H1 (cell line): ENCODE measurements around the gene NUMB. TPM values are rescaled to one million over a fixed set of nuclear protein-coding genes. Genes with fewer than 3 reads are reported as not detected.

Source experiments
- CTCF ChIA-PET: fragments of 300-600 bp; sonication (Branson Sonifier 250); formaldehyde crosslinking; loops from one replicate; lab custom pipeline; 2021; ENCODE audit not compliant: partially characterized antibody; lab: Charles Lee
- POLR2A ChIA-PET: fragments of 300-600 bp; sonication (Branson Sonifier 250); formaldehyde crosslinking; loops from one replicate; lab custom pipeline; 2021; ENCODE audit warnings: inconsistent platforms; ENCODE audit not compliant: partially characterized antibody; lab: Charles Lee
- DNase-seq, 2 experiments: peaks; one replicate each; pipeline versions ENCODE4 v3.0.0 to v3.0.0-alpha.2; 2010 to 2022; ENCODE audit warnings: low spot score in 2 of 2, low read depth in 1 of 2, mixed read lengths in 1 of 2
- FAIRE-seq: peaks from 2 replicates; lab custom pipeline; 2011; peaks lifted over from hg19 to GRCh38; lab: Jason Lieb, UNC
- H2AFZ ChIP-seq: 2 replicates; pipeline ENCODE4 v1.8.1; 2012; ENCODE audit warnings: low read length, inconsistent platforms
- H2AK5ac ChIP-seq: 2 replicates; pipeline ENCODE4 v1.6.1; 2013; ENCODE audit warnings: low read depth, low read length
- H2BK120ac ChIP-seq: replicated peaks from 2 replicates; pipeline ENCODE3; 2013; ENCODE audit warnings: low read depth, low read length, inconsistent platforms
- H2BK12ac ChIP-seq: 2 replicates; pipeline ENCODE4 v1.6.1; 2013; ENCODE audit warnings: low read depth, low read length
- H2BK15ac ChIP-seq: 2 replicates; pipeline ENCODE4 v1.6.1; 2013; ENCODE audit warnings: low read length
- H2BK20ac ChIP-seq: 2 replicates; pipeline ENCODE4 v1.6.1; 2013; ENCODE audit warnings: low read length
- H2BK5ac ChIP-seq: 2 replicates; pipeline ENCODE4 v1.6.1; 2013; ENCODE audit warnings: low read depth, low read length
- H3K14ac ChIP-seq: 2 replicates; pipeline ENCODE4 v1.6.1; 2013; ENCODE audit warnings: inconsistent platforms; ENCODE audit not compliant: insufficient read length
- H3K18ac ChIP-seq: 2 replicates; pipeline ENCODE4 v1.6.1; 2013; ENCODE audit warnings: low read length; ENCODE audit errors: extremely low read depth
- H3K23ac ChIP-seq: 2 replicates; pipeline ENCODE4 v1.6.1; 2013; ENCODE audit warnings: inconsistent platforms; ENCODE audit not compliant: insufficient read length
- H3K23me2 ChIP-seq: 2 replicates; pipeline ENCODE4 v1.6.1; 2013; ENCODE audit warnings: low read depth, low read length
- H3K27ac ChIP-seq: 2 replicates; pipeline ENCODE4 v1.6.1; 2011; ENCODE audit warnings: low read depth, low read length, inconsistent platforms
- H3K27me3 ChIP-seq, 4 experiments: replicated peaks in 1 of 4; 1 replicate in 1 of 4; 2 replicates in 3 of 4; pipeline versions ENCODE4 v1.6.1 to v1.8.1; 2011 to 2013; ENCODE audit warnings: low read length in 3 of 4, mild to moderate bottlenecking in 3 of 4, inconsistent platforms in 2 of 4, mixed read lengths in 2 of 4, moderate library complexity in 1 of 4; ENCODE audit not compliant: control insufficient read depth in 3 of 4, insufficient read depth in 3 of 4; ENCODE audit errors: extremely low read depth in 1 of 4
- H3K36me3 ChIP-seq, 4 experiments: 2 replicates each; pipeline versions ENCODE4 v1.6.1 to v1.8.1; 2011 to 2013; ENCODE audit warnings: mild to moderate bottlenecking in 4 of 4, low read length in 3 of 4, moderate library complexity in 2 of 4, control low read depth in 1 of 4, inconsistent platforms in 1 of 4; ENCODE audit not compliant: insufficient read depth in 4 of 4, control insufficient read depth in 2 of 4
- H3K4ac ChIP-seq: replicated peaks from 2 replicates; pipeline ENCODE3; 2013; ENCODE audit warnings: low read length, low read depth, mixed read lengths, inconsistent platforms; ENCODE audit not compliant: insufficient read length
- H3K4me1 ChIP-seq, 4 experiments: replicated peaks in 1 of 4; 1 replicate in 1 of 4; 2 replicates in 3 of 4; pipeline versions ENCODE4 v1.6.1 to v1.8.1; 2011 to 2013; ENCODE audit warnings: low read length in 3 of 4, inconsistent platforms in 2 of 4, mixed read lengths in 1 of 4; ENCODE audit not compliant: insufficient read depth in 4 of 4, control insufficient read depth in 3 of 4
- H3K4me2 ChIP-seq, 2 experiments: 2 replicates each; pipeline versions ENCODE4 v1.6.1 to v1.8.1; 2011 to 2013; ENCODE audit warnings: low read depth in 2 of 2, low read length in 2 of 2, control low read depth in 1 of 2, inconsistent platforms in 1 of 2, mild to moderate bottlenecking in 1 of 2; ENCODE audit not compliant: insufficient read depth in 1 of 2
- H3K4me3 ChIP-seq, 4 experiments: fragments of 200-600, 300-600 bp in 1 of 4; sonication (generic), shearing (Covaris generic), sonication (Bioruptor Twin) in 1 of 4; 2 replicates each; pipeline versions ENCODE4 v1.5.1 to v1.8.1; 2011 to 2016; ENCODE audit warnings: low read length in 4 of 4, low read depth in 3 of 4, control low read depth in 2 of 4, inconsistent platforms in 2 of 4, mild to moderate bottlenecking in 2 of 4, mixed read lengths in 1 of 4, moderate library complexity in 1 of 4; ENCODE audit not compliant: insufficient read depth in 2 of 4; ENCODE audit errors: extremely low read depth in 1 of 4
- H3K56ac ChIP-seq: replicated peaks from 2 replicates; pipeline ENCODE3; 2013; ENCODE audit warnings: low read depth, mild to moderate bottlenecking, mixed read lengths, low read length, inconsistent platforms; ENCODE audit not compliant: insufficient read length
- H3K79me1 ChIP-seq: 2 replicates; pipeline ENCODE4 v1.6.1; 2013; ENCODE audit warnings: low read depth, low read length, control low read depth
- H3K79me2 ChIP-seq, 2 experiments: 2 replicates each; pipeline versions ENCODE4 v1.6.1 to v1.8.1; 2012 to 2013; ENCODE audit warnings: low read length in 2 of 2, mild to moderate bottlenecking in 2 of 2, inconsistent platforms in 1 of 2; ENCODE audit not compliant: insufficient read depth in 2 of 2, control insufficient read depth in 1 of 2
- H3K9ac ChIP-seq, 4 experiments: replicated peaks in 1 of 4; 1 replicate in 1 of 4; 2 replicates in 3 of 4; pipeline versions ENCODE4 v1.6.1 to v1.8.1; 2011 to 2013; ENCODE audit warnings: low read depth in 3 of 4, low read length in 3 of 4, control low read depth in 2 of 4, mild to moderate bottlenecking in 2 of 4, moderate library complexity in 2 of 4, inconsistent platforms in 1 of 4; ENCODE audit errors: extremely low read depth in 1 of 4
- H3K9me3 ChIP-seq, 2 experiments: 2 replicates each; pipeline versions ENCODE4 v1.6.1 to v1.8.1; 2012 to 2013; ENCODE audit warnings: mild to moderate bottlenecking in 2 of 2, moderate library complexity in 2 of 2, control low read depth in 1 of 2, inconsistent platforms in 1 of 2, low read depth in 1 of 2, low read length in 1 of 2, mixed read lengths in 1 of 2; ENCODE audit not compliant: insufficient read depth in 2 of 2
- H4K20me1 ChIP-seq, 2 experiments: replicated peaks in 1 of 2; 2 replicates each; pipeline versions ENCODE3 to v1.8.1; 2011 to 2013; ENCODE audit warnings: inconsistent platforms in 2 of 2, low read length in 2 of 2, mild to moderate bottlenecking in 1 of 2; ENCODE audit not compliant: insufficient read depth in 2 of 2, control insufficient read depth in 1 of 2
- H4K5ac ChIP-seq: 2 replicates; pipeline ENCODE4 v1.6.1; 2013; ENCODE audit warnings: low read length, low read depth, mixed read lengths, inconsistent platforms; ENCODE audit not compliant: insufficient read length
- H4K8ac ChIP-seq: 2 replicates; pipeline ENCODE4 v1.8.0; 2013; ENCODE audit warnings: mild to moderate bottlenecking, moderate library complexity, low read length, inconsistent platforms; ENCODE audit not compliant: insufficient read depth; ENCODE audit errors: extremely low read depth
- H4K91ac ChIP-seq: replicated peaks from 2 replicates; pipeline ENCODE3; 2013; ENCODE audit warnings: low read length, mixed read lengths, inconsistent platforms; ENCODE audit not compliant: insufficient read length
- ATF2 ChIP-seq: IDR thresholded peaks from 2 replicates; pipeline ENCODE4 v1.6.1; 2012; ENCODE audit warnings: low read length, inconsistent platforms
- BACH1 ChIP-seq: IDR thresholded peaks from 2 replicates; pipeline ENCODE4 v1.6.1; 2012; ENCODE audit warnings: low read length, improper control_type of control experiment
- BRCA1 ChIP-seq: IDR thresholded peaks from 2 replicates; pipeline ENCODE4 v1.6.1; 2012; ENCODE audit warnings: low read depth, low read length, improper control_type of control experiment
- CHD1 ChIP-seq: IDR thresholded peaks from 2 replicates; pipeline ENCODE4 v1.6.1; 2012; ENCODE audit warnings: low read depth, low read length, improper control_type of control experiment
- GABPA ChIP-seq: IDR thresholded peaks from 2 replicates; pipeline ENCODE4 v1.6.1; 2011; ENCODE audit warnings: mild to moderate bottlenecking, low read length, moderate library complexity, borderline replicate concordance; ENCODE audit not compliant: insufficient read depth
- NANOG ChIP-seq: IDR thresholded peaks from 2 replicates; pipeline ENCODE4 v1.6.1; 2011; ENCODE audit warnings: low read length, low read depth, mild to moderate bottlenecking, inconsistent platforms; ENCODE audit not compliant: insufficient read depth, poor library complexity, severe bottlenecking
- RXRA ChIP-seq: IDR thresholded peaks from 2 replicates; pipeline ENCODE4 v1.6.1; 2011; ENCODE audit warnings: low read depth, mild to moderate bottlenecking, low read length, moderate library complexity; ENCODE audit not compliant: insufficient read depth
- TAF1 ChIP-seq: IDR thresholded peaks from 2 replicates; pipeline ENCODE4 v1.6.1; 2011; ENCODE audit warnings: mild to moderate bottlenecking, low read depth, low read length
- USF2 ChIP-seq: IDR thresholded peaks from 2 replicates; pipeline ENCODE4 v1.6.1; 2011; ENCODE audit warnings: low read length, improper control_type of control experiment
- WGBS, 2 experiments: shearing (Covaris generic) in 1 of 2; methylation state at CpG; one replicate each; pipeline versions ENCODE4 v1.1.6 to v1.1.7; 2013 to 2015; ENCODE audit warnings: low lambda C conversion rate in 2 of 2, mixed read lengths in 2 of 2, inconsistent platforms in 1 of 2, low coverage in 1 of 2, missing lambda C conversion rate in 1 of 2; ENCODE audit not compliant: insufficient replicate concordance in 2 of 2, insufficient coverage in 1 of 2, insufficient read length in 1 of 2; ENCODE audit errors: extremely low coverage in 1 of 2, missing lambda C conversion rate in 1 of 2; 5-methylcytosine and 5-hydroxymethylcytosine counted together
- polyA plus RNA-seq, 7 experiments: library from polyadenylated mRNA; depleted of rRNA in 3 of 7; stranded (reverse) in 5 of 7; unstranded in 2 of 7; fragments of >200 nt in 5 of 7; fragments of 200-250 nt in 2 of 7; gene quantifications; 1 replicate in 5 of 7; 2 replicates in 1 of 7; 4 replicates in 1 of 7; pipeline versions ENCODE4 v1.2.1 to v1.2.3, GENCODE V29; 2011 to 2013; ENCODE audit warnings: missing spikeins in 2 of 7, mixed read lengths in 2 of 7
- total RNA-seq: library from RNA; stranded (reverse); fragmentation: NEBNext Ultra II Directional; extraction: Animal tissue kit (Norgen Biotek cat#: 25700); gene quantifications from 2 replicates; pipeline ENCODE4 v1.2.1, GENCODE V29; 2021

Gene NUMB
- total and polyA plus RNA-seq, 2 of the 8 experiments (the other 6 are each of a cell fraction or from before 2014, with no cell fraction given) = 54.3 to 78.1 TPM

GRCh38 chr14:73236752-73237218 is 221.6 kb downstream of the NUMB start:
- H3K79me1 ChIP-seq = peaks cover 3% of the 10 kb centered on the region
- H4K8ac ChIP-seq = no peak overlapping the region
- no peak overlapping the region for H3K56ac ChIP-seq
- no peak overlapping the region for H2BK120ac ChIP-seq
- WGBS, 2 experiments = 11% methylated on average over 5 of the region's 7 CpGs; no CpG with 5 or more reads in 1 of the 2 experiments
- H3K9ac ChIP-seq = peak overlapping the region in 2 of 4 experiments; percentile 22 to 34; a peak in 3 of 7 replicates
- no peaks in the 10 kb centered on the region for H3K9me3 ChIP-seq
- peak overlapping the region; percentile 80 for H3K18ac ChIP-seq
- H3K27ac ChIP-seq = no peak overlapping the region
- DNase-seq (no peak), FAIRE-seq (no peak)
- H3K14ac ChIP-seq = no peak overlapping the region
- H2AK5ac ChIP-seq = no peak overlapping the region
- no peak overlapping the region for H4K5ac ChIP-seq
- no peak overlapping the region for H3K23ac ChIP-seq
- peak overlapping the region; percentile 55 to 62 (median 60) for H3K4me3 ChIP-seq
- ChIA-PET POLR2A (interaction anchor here (0.6 to 1.6 kb wide), 8 partner anchors 9 to 231 kb away, joined by 3 to 4 read pairs (median 3); partner anchors contain the start of gene NUMB), CTCF (interaction anchor here (1.6 to 1.8 kb wide), 2 partner anchors 47 to 235 kb away, joined by 5 to 7 read pairs; no protein-coding TSS in a partner anchor)
- peak overlapping the region; percentile 89 to 96 for H3K4me2 ChIP-seq
- peaks cover 0 to 10% of the 10 kb centered on the region in 2 experiments; a peak in 2 of 4 replicates for H3K79me2 ChIP-seq
- peak overlapping the region; percentile 22 for H4K91ac ChIP-seq
- peaks cover 22% of the 10 kb centered on the region for H3K23me2 ChIP-seq
- peak overlapping the region; percentile 0 for H3K4ac ChIP-seq
- peaks cover 6 to 29% (median 20%) of the 10 kb centered on the region in 4 experiments for H3K27me3 ChIP-seq
- H3K4me1 ChIP-seq = peaks cover 6 to 59% (median 35%) of the 10 kb centered on the region in 4 experiments
- peaks cover 3 to 4% of the 10 kb centered on the region in 2 experiments for H4K20me1 ChIP-seq
- H3K36me3 ChIP-seq = 0 out of 8 replicates have a peak, but pooled peaks cover 0 to 3% (median 0%) of the 10 kb centered on the region in 4 experiments
- H2BK12ac ChIP-seq = peak overlapping the region; percentile 93; the same call in 1 of the 2 replicates
- no peak overlapping the region for H2AFZ ChIP-seq
- peak overlapping the region; percentile 92; the same call in 1 of the 2 replicates for H2BK20ac ChIP-seq
- peak overlapping the region; percentile 86; the same call in 1 of the 2 replicates for H2BK5ac ChIP-seq
- H2BK15ac ChIP-seq = peak overlapping the region; percentile 98; the same call in 1 of the 2 replicates
- TF ChIP-seq USF2 (no peak), BRCA1 (no peak), BACH1 (no peak), ATF2 (no peak), RXRA (no peak), TAF1 (no peak), CHD1 (no peak), NANOG (no peak), GABPA (no peak)
